ENCODE results near the gene BRD1.
"Not testable (repeated sequence)": the region's sequence is repeated elsewhere in the genome, so short reads cannot be mapped to it uniquely, and the experiment has no call there.

BRD1 gene

GRCh38 chr22:49852898-49853894 lies 25.5 kb upstream of the BRD1 start, which contains the start of gene ZBED4:
ZBED4 (plus strand) TSS chr22:49853844; CDS start chr22:49883663, 29,819 bp downstream.
- peak; percentile 99 for DNase-seq (ENCODE audit: low spot score)

DNA sequence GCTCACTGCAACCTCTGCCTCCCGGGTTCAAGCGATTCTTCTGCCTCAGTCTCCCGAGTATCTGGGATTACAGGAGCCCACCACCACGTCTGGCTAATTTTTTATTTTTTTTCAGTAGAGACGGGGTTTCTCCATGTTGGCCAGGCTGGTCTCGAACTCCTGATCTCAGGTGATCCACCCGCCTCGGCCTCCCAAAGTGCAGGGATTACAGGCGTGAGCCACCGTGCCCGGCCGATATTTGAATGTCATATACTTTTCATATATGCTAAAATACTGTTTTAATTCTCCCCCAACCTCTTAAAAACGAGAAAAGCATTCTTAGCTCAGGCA lies 24.9 kb upstream of the BRD1 start:
- DNase-seq (ENCODE audit: low spot score) = not testable (repeated sequence)

DNA sequence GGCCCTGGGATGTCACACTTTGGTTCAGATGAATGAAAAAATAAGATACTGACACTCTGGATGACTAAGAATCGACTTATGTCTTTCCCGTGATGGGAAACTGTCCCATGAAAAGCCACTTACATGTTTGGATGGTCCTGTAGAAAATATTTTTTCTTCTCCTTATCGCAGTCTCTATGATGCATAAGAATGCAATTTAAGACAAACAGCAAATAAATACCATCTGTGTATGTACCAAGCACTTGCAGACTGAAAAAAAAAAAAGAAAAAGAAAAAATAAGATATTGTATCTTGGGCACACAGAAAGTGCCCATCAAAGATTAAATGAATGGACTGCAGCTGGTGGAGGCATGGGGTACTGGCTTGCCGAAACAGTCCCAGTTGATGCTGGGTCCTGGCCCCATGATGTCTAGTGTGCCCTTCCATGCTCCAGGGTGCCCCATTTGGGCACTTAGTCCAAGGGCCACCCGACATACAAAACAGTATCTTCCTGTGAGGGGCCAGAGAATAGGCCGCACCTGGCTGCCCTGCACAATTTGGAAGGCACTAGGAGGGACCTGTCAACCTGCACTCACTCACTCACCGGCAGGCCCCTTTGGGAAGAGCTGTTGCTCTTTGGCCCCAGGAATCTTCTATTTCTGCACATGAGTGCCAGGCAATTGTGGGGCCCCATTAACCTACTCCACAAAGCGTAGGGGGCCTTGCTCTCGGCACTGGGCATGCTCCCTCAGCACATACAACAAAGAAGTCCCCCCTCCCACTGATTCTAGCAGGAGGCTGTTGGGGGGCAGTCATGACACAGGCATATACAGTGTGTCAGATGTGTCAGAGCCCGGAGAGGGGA lies 23.5 kb upstream of the BRD1 start:
- no peak for DNase-seq (ENCODE audit: low spot score)

DNA sequence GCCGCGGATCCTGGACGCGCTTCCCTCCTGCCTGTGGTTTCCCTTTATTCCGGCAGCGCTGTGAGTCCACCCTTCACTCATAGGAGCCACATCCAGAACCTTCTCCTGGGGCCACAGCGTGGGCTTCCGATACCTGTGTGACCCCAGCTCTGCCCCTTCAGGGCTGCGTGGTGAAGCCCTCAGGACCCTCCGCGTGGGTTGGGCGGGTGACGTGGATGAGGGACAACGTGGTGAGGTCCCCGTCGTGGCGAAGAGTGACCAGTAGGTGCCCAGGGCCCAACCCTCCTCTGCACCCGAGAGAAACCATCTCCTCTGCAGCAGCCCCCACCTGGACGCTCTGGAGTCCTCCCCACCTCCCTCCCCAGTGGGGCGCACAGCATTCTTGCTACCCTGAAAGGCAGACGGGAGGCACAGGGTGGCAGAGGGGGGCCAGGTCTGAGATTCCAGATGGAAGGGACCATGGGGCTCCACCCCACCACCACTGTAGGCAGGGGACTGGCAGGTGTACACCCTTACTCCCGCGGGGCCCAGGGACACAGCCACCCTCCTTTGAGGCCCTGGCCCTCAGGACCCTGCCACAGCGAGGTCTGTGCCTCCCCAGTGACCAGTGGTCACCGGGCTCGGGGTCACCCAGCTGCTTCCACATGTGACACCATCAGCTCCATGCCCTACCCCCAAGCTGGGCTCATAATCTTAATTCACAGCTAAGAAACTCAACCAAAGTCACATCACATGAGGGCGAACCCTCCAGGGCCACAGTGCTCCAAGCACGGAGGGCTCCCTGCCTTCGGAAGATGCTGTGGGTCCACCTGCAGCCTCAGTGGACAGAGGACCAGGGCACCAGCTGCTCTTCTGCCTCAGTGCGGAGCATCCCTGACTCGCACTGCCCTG lies 22.6 kb upstream of the BRD1 start:
- DNase-seq (ENCODE audit: low spot score) = no peak

DNA sequence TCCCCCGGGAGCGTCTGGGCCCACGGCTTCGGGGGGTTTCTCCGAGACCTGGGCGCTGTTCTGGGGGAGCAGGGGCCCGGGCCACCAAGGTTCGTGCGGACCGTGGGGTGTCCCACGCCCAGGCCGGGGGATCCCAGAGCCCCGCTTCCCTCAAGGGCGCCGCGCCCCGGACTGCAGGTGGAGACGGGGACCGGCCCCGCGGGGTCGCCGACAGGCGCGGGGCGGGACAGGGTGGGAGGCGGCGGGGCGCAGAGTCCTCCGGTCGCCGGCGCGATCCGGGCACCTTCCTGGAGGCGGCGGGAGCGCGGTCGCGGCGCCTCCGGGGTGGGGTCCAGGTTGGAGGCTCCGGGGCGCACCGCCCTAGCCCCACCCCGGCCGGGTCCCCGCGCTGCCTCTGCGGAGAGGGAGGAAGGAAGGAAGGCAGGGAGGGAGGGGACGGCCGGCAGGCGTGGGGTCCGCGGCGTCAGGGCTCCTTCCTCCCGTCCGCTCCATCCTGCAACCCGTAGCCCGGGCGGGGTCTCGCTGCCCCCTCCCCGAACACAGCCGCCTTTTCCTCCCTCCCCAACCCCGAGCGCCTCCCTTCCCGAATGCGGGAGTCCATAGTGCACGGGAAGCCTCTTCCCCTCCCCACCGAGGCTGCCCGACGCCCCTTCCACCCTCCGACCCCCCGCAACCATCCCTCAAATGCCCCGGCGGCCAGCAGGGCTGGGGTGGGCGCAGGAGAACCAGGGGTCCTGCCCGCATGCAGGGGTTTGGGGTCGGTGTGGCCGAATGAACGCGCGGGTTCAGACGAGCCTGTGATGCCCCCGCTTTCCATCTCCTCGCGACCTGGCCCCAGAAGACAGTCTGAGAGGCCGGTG lies 21.7 kb upstream of the BRD1 start:
- DNase-seq (ENCODE audit: low spot score) = no peak

- DNase-seq (ENCODE audit: low spot score) = no peak
Observed at GRCh38 chr22:49848690-49849160, 21.1 kb upstream of the BRD1 start.

DNA sequence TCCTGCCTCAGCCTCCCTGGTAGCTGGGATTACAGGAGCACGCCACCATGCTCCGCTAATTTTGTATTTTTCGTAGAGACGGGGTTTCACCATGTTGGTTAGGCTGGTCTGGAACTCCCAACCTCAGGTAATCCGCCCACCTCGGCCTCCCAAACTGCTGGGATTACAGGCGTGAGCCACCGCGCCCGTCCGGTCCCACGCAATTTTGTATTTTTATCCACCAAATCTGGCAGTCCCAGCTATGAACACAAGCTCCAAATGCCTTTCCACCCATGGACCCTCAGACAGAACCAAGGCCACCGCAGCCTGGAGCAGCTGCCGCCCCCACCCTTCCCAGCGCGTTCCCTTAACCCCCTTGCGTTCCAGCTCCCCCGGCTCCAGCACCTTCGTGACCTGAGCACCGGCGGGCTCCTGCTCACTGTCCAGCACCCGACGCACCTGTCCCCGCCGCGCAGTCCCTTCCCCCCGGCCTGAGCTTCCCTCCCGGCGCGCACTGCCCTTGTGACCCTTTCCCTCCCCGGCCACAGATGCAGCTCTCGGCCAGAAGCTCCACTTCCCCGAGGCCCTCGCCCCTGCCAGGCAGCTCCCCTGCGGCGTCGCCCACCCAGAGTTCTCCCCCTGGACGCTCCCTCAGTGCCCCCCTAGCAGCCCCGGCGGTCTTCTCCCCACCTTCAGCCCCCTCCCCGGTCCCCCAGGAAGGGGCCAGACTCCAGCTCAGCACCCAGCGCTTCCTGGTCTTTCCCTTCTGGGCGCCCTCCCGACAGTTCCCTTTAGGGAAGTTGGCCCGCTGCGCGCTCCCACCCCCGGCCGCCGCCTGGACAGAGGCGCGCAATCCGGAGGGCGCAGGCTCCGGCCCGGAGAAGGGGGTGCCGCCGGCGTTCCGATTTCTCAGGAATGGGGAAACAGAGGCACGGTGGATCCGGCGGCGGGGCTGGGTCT lies 20.3 kb upstream of the BRD1 start:
- no peak for DNase-seq (ENCODE audit: low spot score)

GRCh38 chr22:49845666-49846459 lies 18.2 kb upstream of the BRD1 start:
- DNase-seq (ENCODE audit: low spot score) = no peak

DNA sequence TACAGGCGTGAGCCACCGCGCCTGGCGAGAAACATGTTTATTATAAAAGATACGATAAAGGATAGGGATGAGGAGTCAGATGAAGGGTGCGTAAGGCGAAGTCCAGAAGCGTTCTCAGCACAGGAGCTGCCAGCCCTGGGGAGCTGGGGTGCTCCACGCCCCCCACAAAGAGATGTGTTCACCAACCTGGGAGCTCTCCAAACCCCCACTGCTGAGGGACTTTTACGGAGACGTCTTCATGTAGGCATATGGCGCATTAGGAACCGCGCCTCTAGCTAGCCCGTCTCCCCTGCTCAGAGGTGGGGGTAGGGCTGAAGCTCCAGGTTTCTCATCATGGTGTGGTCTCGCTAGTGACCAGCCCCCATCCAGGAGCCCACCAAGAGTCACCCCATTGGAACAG lies 17.6 kb upstream of the BRD1 start:
- no peak for DNase-seq (ENCODE audit: low spot score)

- peak; percentile 93 for DNase-seq (ENCODE audit: low spot score)
Observed at GRCh38 chr22:49838771-49839717, 11.4 kb upstream of the BRD1 start.

GRCh38 chr22:49833340-49834007 lies 5.8 kb upstream of the BRD1 start:
- DNase-seq (ENCODE audit: low spot score) = no peak

GRCh38 chr22:49829044-49829853 lies 1.6 kb upstream of the BRD1 start:
- DNase-seq (ENCODE audit: low spot score) = no peak

DNA sequence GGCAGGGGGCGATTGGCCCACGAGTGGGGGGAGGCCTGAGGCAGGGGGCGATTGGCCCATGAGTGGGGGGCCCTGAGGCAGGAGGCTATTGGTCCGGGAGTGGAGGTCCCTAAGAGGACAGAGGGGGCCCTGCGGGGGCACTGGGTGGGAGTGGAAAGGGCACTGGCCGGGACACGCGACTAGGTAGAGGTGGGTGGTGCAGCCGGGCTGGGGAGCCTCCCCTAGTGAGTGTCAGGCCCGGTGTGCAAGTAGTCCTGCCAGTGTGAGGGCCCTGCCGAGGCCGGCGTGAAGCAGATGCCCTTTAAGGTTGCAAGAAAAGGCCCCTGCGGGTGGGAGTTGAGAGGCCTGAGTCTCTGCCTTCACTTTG lies 909 bp upstream of the BRD1 start:
- no peak for DNase-seq (ENCODE audit: low spot score)

DNA sequence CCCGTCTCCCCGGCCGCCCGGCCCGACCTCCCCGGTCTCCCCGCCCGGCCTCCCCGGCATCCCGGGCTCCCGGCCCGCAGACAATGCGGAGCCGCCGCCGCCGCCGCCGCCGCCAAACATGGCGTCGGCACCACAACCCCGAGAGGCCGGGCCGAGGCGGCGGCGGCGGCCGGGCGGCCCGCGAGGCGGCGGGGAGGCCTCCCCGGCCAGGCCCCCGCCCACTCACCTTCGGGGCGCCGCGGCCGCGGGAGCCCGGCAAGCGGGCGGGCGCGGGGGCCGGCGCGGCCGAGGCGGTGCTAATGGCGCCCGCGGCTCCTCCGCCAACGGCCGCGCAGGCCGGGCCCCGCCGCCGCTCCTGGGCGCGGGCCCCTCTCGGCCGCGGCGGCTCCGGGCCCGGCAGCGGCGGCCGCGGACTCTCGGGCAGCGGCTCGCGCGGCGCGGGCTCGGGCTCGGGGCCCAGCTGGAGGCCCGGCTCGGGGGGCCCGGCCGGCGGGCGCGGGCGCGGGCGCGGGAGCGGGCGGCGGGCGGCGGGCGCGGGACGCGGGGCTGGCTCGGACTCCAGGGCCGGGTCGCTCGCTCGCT lies 311 bp downstream of the BRD1 start:
- no peak for DNase-seq (ENCODE audit: low spot score)

GRCh38 chr22:49826603-49827270 lies 936 bp downstream of the BRD1 start:
- DNase-seq (ENCODE audit: low spot score) = no peak

Measured in HuH-7 (cell line).